WERI-Rb-1 (cell line): ENCODE results near the gene SFT2D1.

Source experiments
- DNase-seq: peaks from one replicate; pipeline ENCODE4 v3.0.0-alpha.2; 2020
- H3K27ac ChIP-seq: fragments of 250-450 bp; sonication (Bioruptor Pico); 2 replicates; pipeline ENCODE4 v1.5.1; 2020; ENCODE audit warnings: mild to moderate bottlenecking, moderate library complexity
- H3K27me3 ChIP-seq: fragments of 250-450 bp; sonication (Bioruptor Pico); 2 replicates; pipeline ENCODE4 v1.5.1; 2021; ENCODE audit warnings: mild to moderate bottlenecking, low read depth, moderate library complexity; ENCODE audit not compliant: insufficient read depth, severe bottlenecking
- H3K36me3 ChIP-seq: fragments of 250-450 bp; sonication (Bioruptor Pico); 2 replicates; pipeline ENCODE4 v1.5.1; 2020; ENCODE audit warnings: mild to moderate bottlenecking, moderate library complexity
- H3K4me3 ChIP-seq: 2 replicates; pipeline ENCODE4 v1.5.1; 2011; ENCODE audit warnings: low read depth, mild to moderate bottlenecking, control low read depth, low read length
- H3K9me3 ChIP-seq: fragments of 250-450 bp; sonication (Bioruptor Pico); 2 replicates; pipeline ENCODE4 v1.5.1; 2021; ENCODE audit warnings: mild to moderate bottlenecking, moderate library complexity; ENCODE audit not compliant: severe bottlenecking
- TF ChIP-seq, protein P1 (sequence below): IDR thresholded peaks from 2 replicates; pipeline ENCODE4 v1.5.1; 2011; ENCODE audit warnings: low read depth, mild to moderate bottlenecking, control low read depth, inconsistent platforms, low read length

The SFT2D1 gene

DNA sequence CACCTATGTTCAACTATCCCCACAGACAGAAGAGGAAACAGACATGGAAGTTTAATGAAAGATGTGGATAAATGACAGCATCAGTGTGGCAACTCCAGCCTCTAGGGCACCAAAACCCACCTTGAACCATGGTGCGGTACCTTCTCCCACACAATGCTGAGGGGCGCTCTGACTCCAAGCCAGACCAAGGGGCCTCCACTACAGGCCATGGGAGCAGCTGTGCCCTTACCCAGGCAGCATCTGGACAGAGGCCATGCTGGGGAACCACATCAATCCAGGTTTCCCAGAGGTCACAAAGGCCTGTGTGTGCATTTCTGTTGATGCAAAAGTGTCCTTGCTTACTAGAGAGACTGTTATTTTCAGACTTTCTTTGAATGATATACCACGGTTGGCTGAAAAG lies 38.2 kb downstream of the SFT2D1 start:
- no peaks in the 10 kb centered on the region for H3K9me3 ChIP-seq
- H3K36me3 ChIP-seq, result no peaks in the 10 kb centered on the region
- DNase-seq, result no peak
- H3K4me3 ChIP-seq, result no peak overlapping the region
- H3K27ac ChIP-seq, result no peak overlapping the region
- H3K27me3 ChIP-seq, result no peaks in the 10 kb centered on the region
- TF ChIP-seq, protein P1, sequence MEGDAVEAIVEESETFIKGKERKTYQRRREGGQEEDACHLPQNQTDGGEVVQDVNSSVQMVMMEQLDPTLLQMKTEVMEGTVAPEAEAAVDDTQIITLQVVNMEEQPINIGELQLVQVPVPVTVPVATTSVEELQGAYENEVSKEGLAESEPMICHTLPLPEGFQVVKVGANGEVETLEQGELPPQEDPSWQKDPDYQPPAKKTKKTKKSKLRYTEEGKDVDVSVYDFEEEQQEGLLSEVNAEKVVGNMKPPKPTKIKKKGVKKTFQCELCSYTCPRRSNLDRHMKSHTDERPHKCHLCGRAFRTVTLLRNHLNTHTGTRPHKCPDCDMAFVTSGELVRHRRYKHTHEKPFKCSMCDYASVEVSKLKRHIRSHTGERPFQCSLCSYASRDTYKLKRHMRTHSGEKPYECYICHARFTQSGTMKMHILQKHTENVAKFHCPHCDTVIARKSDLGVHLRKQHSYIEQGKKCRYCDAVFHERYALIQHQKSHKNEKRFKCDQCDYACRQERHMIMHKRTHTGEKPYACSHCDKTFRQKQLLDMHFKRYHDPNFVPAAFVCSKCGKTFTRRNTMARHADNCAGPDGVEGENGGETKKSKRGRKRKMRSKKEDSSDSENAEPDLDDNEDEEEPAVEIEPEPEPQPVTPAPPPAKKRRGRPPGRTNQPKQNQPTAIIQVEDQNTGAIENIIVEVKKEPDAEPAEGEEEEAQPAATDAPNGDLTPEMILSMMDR, result no peak

DNA sequence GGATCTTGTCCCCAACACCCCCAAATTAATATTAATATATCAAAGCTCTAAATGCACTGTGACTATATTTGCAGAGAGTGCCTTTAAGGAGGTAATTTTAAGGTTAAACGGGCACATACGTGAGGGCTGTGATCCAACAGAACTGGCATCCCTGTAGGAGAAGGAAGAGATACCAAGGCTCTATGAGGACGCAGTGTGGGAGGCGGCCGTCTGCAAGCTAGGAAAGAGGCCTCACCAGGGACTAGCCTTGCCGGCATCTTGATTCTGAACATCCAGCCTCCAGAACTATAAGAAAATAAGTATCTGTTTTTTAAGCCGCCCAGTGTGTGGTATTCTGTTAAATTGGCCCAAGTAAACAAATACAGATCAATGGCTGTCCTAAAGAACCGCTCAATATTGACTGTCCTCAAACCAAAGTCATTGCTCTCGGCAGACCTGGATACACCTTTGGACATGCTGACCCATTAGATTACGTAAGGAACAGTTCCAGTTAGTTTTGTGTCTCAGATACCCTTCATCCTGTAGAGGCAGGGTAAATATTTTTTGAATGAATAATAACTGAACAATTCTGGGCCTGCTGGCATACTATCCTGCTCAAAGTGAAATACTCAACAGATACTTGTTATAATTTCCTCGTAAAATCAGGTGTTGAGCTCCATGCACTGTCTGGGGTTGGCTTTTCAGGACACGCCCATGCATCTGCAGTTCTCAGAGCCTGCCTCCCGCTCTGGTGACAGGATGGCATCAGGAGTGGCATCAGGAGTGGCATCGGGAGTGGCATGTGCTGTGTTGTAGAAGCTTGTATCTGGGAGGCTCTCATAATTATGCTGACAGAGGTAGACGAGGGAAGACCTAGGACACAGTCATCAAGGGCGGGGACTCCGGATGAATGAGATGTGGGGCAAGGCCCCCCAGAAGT lies 40.5 kb downstream of the SFT2D1 start:
- Histone ChIP-seq H3K9me3 (no peaks in the 10 kb centered on the region), H3K36me3 (no peaks in the 10 kb centered on the region), H3K27me3 (no peaks in the 10 kb centered on the region), H3K4me3 (no peak overlapping the region), H3K27ac (no peak overlapping the region)
- no peak for DNase-seq
- TF ChIP-seq, protein P1, result no peak

DNA sequence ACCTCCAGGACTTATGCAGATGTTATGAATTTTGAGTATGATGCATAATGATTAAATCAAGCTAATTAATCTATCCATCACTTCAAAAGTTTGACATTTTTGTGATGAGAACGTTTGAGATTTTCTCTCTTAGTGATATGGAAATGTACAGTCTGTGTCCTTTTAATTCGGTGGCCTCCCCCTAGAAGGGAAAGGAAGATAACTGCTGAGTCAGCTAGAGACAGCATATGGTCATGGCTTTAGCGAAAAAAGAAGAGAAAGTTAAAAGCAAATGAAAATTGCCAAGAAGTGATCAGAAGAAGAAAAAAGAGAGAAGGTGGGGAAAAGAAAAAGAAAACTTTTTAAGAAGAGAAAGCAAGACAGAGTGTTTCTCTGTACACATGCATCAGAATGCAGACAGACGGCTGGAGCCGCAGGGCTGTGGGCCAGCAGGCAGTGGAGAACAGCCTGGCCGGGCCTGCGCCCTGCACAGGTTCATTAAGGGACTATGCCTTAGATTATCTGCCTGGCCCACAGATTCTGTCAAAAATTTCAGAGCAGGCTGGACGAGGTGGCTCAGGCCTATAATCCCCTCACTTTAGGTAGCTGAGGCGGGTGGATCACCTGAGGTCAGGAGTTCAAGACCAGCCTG lies 41.9 kb downstream of the SFT2D1 start:
- H3K36me3 ChIP-seq, result no peaks in the 10 kb centered on the region
- no peaks in the 10 kb centered on the region for H3K27me3 ChIP-seq
- no peak overlapping the region for H3K27ac ChIP-seq
- H3K9me3 ChIP-seq, result peaks cover 3% of the 10 kb centered on the region
- H3K4me3 ChIP-seq, result no peak overlapping the region
- DNase-seq, result no peak
- TF ChIP-seq, protein P1, result no peak

DNA sequence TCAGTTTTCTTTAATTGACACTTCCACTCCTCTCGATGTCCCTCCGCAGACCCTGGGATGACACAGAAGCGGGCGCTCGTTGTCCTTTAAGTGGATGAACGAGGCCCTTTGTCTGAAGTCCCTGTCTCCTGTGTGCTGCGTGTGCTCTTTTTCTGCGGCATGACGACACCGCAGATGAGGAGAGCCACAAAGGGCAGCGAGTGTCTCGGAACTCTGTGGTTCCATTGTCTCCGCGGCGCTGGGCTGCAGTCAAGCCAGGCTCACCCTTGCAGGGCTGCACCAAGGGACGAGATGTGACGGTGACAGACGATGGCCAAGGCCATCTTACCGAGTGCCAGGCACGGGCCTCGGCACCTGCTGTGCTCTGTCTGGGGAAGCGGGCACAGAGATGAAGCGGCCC lies 44.7 kb downstream of the SFT2D1 start:
- Histone ChIP-seq H3K36me3 (no peaks in the 10 kb centered on the region), H3K9me3 (peaks cover 5% of the 10 kb centered on the region), H3K27me3 (no peaks in the 10 kb centered on the region), H3K27ac (no peak overlapping the region), H3K4me3 (no peak overlapping the region)
- DNase-seq, result no peak
- TF ChIP-seq, protein P1, result no peak

DNA sequence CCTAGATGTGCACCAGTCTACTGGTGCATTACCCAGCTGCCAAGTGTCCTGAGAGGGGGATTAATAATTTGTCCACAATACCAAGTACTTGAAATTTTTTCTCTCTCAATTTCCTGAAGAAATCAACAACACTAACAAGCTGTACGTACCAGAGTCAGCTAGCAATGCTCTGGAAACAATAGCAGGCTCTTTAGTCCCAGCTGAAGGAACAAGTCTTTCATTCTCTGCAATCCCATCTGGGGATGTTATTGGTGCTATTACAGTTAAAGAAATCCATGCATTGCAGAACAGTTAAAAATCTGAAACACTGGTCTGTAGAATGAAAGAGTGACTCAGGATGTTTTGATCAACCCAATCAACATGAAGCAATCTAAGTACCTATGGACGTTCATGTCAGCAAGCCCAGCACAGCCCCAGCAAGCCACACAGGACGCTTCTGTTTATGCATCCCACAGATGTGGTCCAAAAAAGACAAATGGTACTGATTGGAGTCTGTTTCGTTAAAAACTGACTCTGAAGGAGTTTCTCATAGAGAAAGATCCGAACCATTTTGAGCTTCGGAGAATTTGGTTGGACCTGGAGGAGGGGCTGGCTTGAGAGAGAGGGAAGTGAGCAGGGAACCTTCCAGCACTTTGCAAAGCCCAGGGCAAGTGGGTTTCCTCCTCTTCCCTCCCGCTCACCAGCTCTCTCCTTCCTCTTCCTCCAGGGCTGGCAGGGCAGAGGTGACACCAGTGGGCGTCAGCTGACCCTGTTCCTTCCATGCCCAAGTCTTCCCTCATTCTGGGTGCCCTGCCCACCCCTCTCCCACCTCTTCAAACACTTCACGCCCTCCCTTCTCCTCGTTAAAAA lies 46.1 kb downstream of the SFT2D1 start:
- no peak for DNase-seq
- no peaks in the 10 kb centered on the region for H3K27me3 ChIP-seq
- H3K4me3 ChIP-seq, result no peak overlapping the region
- TF ChIP-seq, protein P1, result no peak
- H3K9me3 ChIP-seq, result peaks cover 5% of the 10 kb centered on the region
- no peak overlapping the region for H3K27ac ChIP-seq
- H3K36me3 ChIP-seq, result no peaks in the 10 kb centered on the region
